NCI-H1694 treated with DMSO at 0.1 percent for 48 hours (cell line): Measurements from ENCODE around the gene EMP2.
"Not testable (repeated sequence)": the region's sequence is repeated elsewhere in the genome, so short reads cannot be mapped to it uniquely, and the experiment has no call there.

Source experiments
- DNase-seq: peaks from one replicate; lab custom pipeline; 2025; lab: John Stamatoyannopoulos, UW

Gene EMP2, protein sequence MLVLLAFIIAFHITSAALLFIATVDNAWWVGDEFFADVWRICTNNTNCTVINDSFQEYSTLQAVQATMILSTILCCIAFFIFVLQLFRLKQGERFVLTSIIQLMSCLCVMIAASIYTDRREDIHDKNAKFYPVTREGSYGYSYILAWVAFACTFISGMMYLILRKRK

DNA sequence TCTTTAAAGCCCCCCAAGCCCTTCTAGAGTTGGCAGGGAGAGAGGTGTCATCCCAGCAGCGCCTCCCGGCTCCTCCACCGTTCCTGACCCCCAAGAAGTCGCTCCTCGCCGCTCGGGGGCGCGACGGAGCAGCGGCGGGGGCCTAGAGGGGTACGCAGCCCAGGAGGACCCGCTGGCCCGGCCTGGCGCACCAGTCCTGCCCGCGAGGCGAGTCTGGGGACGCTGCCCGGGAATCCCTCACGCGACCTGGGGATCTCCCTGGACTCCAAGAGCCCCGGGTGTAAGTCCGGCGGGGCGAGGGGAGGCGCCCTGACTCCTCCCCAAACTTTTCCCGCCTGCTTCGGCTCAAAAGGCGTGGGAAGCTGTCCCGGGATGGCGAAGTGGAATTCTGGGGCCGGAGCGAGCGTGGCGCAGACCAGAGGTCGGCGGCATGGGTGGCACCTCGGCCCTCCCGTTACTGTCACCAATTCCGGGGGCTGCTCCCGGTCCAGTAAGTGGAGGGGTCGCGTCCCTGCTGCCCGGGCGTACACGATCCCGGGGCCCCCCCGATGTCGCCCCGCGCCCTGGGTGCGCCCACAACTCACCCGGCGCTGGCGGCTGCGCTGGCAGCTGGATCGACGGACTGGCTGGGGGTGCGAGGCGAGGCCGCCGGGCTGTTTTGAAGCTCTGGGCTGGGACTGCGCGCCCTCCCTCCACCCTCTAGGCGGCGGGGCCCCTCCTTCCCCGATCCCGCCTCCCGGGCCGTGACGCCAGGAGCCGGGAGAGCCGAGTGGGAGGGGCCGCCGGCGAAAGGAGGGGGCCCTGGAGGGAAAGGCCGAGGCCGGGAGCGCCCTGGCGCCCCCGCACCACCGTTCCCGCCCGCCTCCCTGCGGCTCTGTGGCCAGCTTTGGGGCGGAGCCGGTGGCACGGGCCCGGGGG lies at the start of gene EMP2:
Gene EMP2 (minus strand): TSS at position 634 of the 918 bp plus-strand sequence. CDS start 32,981 bp downstream, outside the sequence.
- peak; percentile 57 for DNase-seq

GRCh38 chr16:10629592-10629963 lies 49.2 kb upstream of the EMP2 start:
- no peak for DNase-seq

DNA sequence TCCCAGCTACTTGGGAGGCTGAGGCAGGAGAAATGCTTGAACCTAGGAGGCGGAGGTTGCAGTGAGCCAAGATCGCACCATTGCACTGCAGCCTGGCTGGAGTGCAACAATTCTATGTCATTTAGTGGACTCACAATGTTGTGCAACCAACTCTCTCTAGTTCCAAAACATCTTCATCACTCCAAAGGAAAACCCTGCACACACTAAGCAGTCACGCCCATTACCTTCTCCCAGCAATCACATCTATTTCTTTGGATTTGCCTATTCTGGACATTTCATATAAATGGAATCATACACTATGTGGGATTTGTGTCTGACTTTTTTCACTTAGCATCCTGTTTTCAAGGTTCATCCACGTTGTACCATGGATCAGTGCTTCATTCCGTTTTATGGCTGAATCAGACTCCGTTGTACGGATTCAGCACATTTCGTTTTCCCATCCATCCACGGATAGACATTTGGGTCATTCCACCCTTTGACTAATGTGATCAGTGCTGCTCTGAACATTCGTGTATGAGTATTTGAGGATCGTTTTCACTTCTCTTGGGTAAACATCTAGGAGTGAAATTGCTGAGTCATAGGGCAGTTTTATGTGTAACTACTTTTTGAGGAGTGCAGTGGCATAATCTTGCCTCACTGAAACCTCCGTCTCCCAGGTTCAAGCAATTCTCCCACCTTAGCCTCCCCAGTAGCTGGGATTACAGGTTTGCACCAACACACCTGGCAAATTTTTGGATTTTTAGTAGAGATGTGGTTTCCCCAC lies 45.4 kb upstream of the EMP2 start:
- no peak for DNase-seq

DNA sequence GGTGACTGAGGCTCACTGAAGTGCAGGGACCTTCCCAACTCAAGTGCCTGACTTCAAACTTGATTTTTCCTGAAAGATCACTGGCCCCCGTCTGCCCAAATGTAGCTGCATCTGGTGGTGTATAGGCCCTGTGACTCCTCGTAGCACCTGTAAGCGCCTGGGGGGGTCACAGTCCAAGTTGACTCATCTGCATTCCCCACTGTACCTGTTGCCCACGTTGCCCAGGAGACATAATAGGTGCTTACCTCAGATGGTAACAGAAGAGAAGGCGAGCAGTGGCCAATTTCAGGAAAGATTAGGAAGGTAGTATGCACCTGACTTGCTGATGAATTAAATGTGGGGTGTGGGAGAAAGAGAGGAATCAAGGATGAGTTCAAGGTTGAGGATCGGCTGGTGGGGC lies 44.1 kb upstream of the EMP2 start:
- DNase-seq: no peak

DNA sequence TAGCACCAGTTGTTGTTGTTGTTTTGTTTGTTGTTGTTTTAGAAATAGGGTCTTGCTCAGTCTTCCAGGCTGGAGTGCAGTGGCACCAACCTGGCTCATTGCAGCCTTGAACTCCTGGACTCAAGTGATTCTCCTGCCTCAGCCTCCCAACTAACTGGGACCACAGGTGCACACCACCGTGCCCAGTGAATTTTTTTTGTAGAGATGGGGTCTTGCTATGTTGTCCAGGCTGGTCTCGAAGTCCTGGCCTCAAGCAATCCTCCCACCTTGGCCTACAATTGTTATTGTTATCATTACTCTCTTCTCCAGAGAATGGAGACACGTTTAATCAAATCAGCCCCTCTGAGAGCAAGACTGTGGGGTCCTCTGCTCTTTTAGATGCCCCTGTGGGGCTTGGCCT lies 42.7 kb upstream of the EMP2 start:
- DNase-seq: no peak

DNA sequence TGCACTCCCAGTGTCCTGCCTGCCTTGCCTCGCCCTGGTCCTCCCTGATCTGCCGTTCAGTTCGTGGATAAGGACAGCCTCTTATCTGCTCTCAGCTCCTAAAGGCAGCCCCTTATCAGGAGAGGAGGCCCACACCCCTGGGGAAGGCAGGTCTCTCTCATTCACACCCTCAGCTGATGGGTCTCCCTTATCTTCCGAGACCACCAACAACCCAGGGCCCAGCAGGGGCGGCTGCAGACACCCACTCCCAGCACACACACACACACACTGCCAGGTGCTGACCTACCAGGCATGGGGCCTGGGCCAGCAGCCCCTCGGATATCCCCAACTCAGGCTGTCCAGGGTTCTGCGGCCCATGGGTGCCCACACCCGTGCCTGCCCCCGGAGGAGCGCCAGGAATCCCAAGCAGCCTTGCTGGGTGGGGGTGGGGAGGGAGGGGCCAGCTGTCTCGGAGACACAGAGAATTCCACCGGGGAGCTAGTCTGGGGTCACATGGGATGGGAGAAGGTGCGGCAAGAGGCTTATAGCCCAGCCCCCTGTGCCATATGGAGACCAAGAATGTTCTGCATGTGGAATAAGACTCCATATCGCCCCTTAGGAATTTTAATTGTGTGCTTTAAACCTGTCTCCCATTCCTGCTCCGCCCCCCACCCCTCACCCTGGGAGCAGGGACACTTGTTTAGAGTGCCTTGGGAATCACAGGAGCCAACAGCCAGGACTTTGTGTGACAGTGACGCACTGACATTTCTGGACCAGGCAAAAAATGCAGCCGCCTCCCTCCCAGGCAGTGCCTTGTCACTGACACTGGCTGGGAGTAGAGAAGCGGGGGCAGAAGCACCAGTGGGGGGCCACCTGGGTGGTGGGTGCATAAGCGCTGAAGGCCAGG lies 41.9 kb upstream of the EMP2 start:
- DNase-seq: no peak

DNA sequence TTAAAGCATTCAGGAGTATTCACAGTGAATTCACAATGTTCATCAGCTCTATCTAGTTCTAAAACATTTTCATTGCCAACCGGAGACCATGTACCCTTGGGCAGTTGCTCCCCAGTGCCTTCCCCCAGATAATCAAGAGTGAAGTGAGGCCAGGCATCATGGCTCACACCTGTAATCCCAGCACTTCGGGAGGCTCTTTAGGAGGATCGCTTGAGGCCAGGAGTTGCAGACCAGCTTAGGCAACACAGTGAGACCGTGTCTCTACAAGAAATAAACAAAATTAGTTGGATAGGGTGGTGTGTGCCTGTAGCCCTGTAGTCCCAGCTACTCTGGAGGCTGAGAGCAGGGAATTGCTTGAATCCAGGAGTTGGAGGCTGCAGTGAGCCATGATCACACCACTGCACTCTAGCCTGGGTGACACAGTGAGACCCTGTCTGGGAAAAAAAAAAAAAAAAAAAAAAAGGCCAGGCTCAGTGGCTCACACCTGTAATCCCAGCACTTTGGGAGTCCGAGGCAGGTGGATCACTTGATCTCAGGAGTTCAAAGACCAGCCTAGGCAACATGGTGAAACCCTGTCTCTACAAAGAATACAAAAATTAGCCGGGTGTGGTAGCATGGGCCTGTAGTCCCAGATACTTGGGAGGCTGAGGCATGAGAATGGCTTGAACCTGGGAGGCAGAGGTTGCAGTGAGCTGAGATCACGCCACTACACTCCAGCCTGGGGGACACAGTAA lies 41.0 kb upstream of the EMP2 start:
- DNase-seq: not testable (repeated sequence)

DNA sequence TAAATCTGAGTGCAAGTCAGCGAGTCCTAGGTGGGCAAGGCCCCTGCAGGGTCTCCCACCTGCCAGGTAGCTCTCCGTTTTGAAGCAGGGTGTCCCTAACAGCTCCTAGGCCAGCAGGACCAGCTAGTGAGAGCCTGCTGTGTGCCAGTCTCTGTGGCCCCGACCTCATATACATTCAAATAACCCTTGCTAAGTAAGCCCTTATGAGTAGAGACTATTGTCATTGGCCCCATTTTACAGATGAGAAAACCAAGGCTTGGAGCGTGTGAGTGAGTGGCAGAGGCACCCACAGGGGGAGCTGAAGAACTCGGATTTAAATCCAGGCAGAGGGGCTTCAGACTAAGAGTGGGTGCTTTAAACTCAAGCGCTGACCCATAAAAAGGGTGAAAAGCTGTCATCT lies 39.7 kb upstream of the EMP2 start:
- no peak for DNase-seq

DNA sequence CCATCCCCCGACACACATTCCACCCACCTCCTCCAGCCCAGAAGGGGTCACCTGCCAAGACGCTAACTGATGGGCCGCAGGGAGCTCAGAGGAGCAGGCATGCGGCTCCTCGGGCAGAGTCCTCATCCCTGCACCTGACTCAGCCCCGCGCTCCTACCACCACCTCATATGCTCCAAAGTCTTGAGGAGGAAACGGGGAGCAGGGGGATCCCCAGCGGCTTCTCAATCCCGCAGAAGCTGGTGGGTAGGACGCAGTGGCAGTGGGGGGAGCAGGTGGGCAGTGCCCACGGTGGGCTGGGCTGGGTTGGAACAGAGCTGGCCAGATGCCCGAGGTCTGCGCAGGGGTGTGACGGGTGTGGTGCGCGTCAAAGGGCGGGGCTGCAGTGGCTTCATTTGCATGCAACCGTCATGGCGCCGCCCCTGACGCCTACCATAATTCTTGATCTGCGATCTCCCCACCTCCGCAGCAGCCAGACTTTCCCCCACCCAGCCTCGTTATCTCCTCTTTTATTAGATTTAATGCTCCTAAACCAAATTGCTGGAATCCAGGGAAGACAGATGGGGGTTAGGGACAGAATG lies 39.0 kb upstream of the EMP2 start:
- no peak for DNase-seq

DNA sequence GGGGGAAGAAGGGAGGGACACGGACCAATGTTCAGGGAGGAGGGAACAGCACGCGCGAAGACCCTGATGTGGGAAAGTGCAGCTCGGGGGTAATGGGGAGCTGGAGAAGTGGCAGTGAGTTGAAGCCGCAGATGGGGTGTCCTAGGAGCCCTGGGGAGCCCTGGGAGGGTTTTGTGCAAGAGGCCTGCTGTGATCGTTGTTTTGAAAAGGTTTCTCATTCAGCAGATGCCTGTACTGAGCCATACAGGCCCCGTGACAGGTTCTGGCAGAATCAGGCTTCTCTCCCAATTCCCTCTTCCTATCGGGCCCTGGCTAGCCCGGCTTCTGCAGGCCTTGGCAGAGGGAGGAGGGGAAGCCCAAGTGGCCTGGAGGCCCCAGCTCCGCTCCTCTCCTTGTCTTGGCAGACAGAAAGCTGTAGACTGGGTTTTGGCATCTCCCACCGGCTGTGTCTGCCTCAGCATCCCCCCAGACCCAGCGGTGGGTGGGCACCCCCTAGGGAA lies 38.4 kb upstream of the EMP2 start:
- DNase-seq: no peak

DNA sequence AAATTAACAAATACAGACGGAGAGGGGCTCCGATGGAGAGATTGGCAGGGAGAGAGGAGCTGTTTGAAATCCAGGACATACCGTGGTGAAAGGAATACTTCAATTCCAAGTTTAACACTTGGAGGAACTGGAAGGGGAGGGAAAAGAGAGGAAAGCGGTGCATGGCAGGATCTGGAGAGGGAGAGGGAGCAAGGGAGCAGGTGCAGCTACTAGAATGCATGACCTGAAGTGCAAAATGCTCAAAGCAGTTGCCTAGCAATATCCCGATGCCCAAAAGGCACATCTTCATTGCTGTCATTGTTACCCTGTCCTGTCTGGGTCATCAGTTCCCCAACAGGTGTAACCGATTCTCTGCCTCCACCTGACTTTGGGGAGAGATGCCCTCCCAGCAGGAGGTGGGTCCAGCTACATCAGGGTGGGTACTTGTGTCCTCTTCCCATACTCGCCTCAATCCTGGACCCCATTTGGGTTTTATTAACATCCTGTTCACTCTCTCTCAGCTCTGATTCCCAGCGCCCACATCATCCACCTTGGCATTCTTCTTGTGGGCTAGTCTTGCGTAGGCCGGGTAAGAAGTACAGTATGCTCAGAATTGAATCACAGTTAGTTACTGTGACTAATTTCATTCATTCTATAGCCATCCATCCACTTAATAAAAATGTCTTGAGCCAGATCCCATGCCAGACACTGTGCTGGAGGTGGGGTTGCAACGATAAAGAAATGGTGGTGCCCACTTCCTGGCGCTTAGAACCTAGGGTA lies 37.4 kb upstream of the EMP2 start:
- no peak for DNase-seq

DNA sequence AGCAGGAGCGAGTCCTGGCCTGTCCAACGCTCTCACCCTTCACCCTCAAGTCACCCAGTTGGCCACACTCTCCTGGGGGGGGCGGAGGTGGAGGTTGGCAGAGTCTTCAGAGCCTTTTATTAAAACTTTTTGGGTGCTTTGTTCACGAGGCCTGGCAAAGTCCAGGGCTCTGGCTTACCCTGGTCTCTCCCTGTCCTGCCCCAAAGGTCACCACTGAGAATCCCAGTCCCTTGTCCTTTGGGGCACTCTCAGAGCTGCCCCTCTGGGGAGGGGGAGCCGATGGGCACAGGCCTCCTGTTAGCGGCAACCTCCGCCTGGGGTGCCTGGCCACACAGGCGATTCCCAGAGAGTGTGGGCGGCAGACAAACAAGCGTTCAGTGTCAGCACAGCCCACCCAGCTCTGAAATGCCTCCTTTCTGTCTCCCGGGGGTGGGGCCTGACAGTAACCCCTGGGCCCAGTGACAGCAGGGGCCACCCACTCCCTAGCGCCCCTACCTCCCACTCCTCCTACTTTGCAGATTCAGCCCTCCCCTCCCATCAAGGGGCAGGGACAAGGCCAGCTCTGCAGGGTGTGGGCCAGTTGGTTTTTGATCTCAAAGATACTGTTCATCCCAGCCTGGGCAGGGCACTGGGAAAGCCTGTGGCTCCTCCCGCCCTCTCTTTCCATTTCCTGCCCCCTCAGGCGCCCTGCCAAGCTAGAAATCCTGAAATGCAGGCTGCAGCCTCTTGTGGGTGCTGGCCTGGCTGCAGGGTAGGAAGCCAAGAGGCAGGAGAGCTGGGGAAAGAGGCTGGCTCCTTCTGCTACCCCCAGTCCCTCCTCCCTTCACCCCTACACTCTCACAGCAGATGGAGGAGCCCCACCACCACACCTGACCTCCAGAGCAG lies 36.6 kb upstream of the EMP2 start:
- peak; percentile 78 for DNase-seq

- no peak for DNase-seq
Measured at GRCh38 chr16:10616419-10616755, 36.0 kb upstream of the EMP2 start.

GRCh38 chr16:10614685-10615084 lies 34.3 kb upstream of the EMP2 start:
- DNase-seq: no peak

GRCh38 chr16:10613785-10614485 lies 33.5 kb upstream of the EMP2 start:
- no peak for DNase-seq

GRCh38 chr16:10612649-10613179 lies 32.3 kb upstream of the EMP2 start:
- no peak for DNase-seq

- no peak for DNase-seq
Measured at GRCh38 chr16:10611825-10612342, 31.5 kb upstream of the EMP2 start.
